ENCODE measurements around the gene NDUFB10.

Gene NDUFB10

GRCh38 chr16:1976216-1976520 lies 16.8 kb downstream of the NDUFB10 start:
- no peak overlapping the region for H3K27ac ChIP-seq
- H3K4me2 ChIP-seq (ENCODE audit: low read length) = no peak overlapping the region
- H3K36me3 ChIP-seq (ENCODE audit: control insufficient read depth, insufficient read depth, low read length) = no peaks in the 10 kb centered on the region
- no peak for TF ChIP-seq CTCF (IDR thresholded peaks at IDR 0.05)
- no peak overlapping the region for H2AFZ ChIP-seq
- H3K9me3 ChIP-seq (ENCODE audit: control insufficient read depth, low read length) = no peaks in the 10 kb centered on the region
- H3K27me3 ChIP-seq (ENCODE audit: control insufficient read depth, insufficient read depth, low read length) = no peaks in the 10 kb centered on the region
- no peak overlapping the region for H3K4me3 ChIP-seq (ENCODE audit: low read depth, low read length)
- H3K9ac ChIP-seq = no peak overlapping the region
- H3K4me1 ChIP-seq = peaks cover 2% of the 10 kb centered on the region
- H3K79me2 ChIP-seq = peaks cover 9% of the 10 kb centered on the region

DNA sequence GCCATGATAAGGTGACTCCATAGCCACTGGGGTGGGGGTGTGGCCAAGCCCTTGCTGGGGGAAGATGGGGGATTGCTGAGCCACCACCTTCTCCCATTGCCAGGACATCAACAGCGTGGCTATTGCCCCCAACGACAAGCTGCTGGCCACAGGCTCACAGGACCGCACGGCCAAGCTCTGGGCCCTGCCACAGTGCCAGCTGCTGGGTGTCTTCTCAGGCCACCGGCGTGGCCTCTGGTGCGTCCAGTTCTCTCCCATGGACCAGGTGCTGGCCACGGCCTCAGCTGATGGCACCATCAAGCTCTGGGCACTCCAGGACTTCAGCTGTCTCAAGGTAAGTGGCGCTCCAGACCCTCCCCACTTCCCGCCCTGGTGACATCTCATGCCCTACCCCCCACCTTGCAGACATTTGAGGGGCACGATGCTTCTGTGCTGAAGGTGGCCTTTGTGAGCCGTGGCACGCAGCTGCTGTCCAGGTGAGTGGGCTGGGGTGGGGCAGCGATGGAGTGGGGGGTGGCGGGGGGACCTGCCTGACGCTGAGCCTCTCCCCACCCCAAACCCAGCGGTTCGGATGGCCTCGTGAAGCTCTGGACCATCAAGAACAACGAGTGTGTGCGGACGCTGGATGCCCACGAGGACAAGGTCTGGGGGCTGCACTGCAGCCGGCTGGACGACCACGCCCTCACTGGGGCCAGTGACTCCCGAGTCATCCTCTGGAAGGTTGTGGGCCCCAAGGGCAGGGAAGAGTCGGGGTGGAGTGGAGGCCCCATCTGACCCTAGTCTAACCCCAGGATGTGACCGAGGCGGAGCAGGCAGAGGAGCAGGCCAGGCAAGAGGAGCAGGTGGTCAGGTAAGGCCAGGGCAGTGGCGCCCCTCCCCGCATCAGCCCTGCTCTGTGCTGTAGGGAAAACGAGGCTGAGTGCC lies 17.9 kb downstream of the NDUFB10 start:
- H3K4me3 ChIP-seq (ENCODE audit: low read depth, low read length) = no peak overlapping the region
- TF ChIP-seq CTCF (IDR thresholded peaks at IDR 0.05) = no peak
- no peak overlapping the region for H3K27ac ChIP-seq
- no peak overlapping the region for H3K4me2 ChIP-seq (ENCODE audit: low read length)
- H3K9me3 ChIP-seq (ENCODE audit: control insufficient read depth, low read length) = no peaks in the 10 kb centered on the region
- peaks cover 2% of the 10 kb centered on the region for H3K4me1 ChIP-seq
- no peak overlapping the region for H2AFZ ChIP-seq
- H3K79me2 ChIP-seq = peaks cover 6% of the 10 kb centered on the region
- H3K9ac ChIP-seq = no peak overlapping the region
- no peaks in the 10 kb centered on the region for H3K27me3 ChIP-seq (ENCODE audit: control insufficient read depth, insufficient read depth, low read length)
- no peaks in the 10 kb centered on the region for H3K36me3 ChIP-seq (ENCODE audit: control insufficient read depth, insufficient read depth, low read length)

- Histone ChIP-seq H3K9ac (no peak overlapping the region), H3K4me3 (ENCODE audit: low read depth, low read length) (no peak overlapping the region), H3K9me3 (ENCODE audit: control insufficient read depth, low read length) (no peaks in the 10 kb centered on the region), H3K27ac (no peak overlapping the region), H3K27me3 (ENCODE audit: control insufficient read depth, insufficient read depth, low read length) (no peaks in the 10 kb centered on the region), H3K79me2 (no peaks in the 10 kb centered on the region), H3K4me1 (no peaks in the 10 kb centered on the region), H3K36me3 (ENCODE audit: control insufficient read depth, insufficient read depth, low read length) (no peaks in the 10 kb centered on the region), H3K4me2 (ENCODE audit: low read length) (no peak overlapping the region), H2AFZ (no peak overlapping the region)
- TF ChIP-seq CTCF (IDR thresholded peaks at IDR 0.05) = no peak
Measured at GRCh38 chr16:1977875-1978268, 18.5 kb downstream of the NDUFB10 start.

DNA sequence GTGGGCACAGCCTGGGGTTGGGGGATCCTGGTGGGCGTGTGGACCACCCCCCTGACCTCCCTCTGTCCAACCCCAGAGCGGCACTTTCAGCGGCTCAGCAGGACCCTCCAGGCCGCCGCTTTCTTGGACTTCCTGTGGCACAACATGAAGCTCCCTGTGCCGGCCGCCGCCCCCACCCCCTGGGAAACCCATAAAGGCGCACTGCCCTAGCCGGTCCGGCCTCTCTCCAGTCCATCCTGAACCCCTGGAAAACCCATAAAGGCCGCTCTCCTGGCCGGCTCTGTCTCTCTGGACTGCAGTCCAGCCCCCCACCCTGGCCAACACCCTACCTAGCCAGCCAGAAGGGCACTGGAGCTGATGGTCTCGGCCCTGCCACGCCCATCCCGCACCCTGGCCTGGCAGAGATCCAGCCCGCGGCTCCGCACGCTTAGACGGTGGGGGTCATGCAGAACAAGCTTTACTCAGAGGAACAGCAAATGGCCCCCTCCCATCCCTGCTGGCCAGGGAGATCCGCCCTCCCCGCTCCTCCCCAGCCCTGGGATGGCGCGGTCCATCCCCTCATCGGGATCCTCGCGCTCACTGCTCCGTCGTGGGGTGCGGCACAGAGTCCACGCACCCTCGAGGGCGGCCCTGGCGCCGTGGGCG lies 19.3 kb downstream of the NDUFB10 start:
- no peak for TF ChIP-seq CTCF (IDR thresholded peaks at IDR 0.05)
- no peaks in the 10 kb centered on the region for H3K27me3 ChIP-seq (ENCODE audit: control insufficient read depth, insufficient read depth, low read length)
- H3K79me2 ChIP-seq = no peaks in the 10 kb centered on the region
- no peaks in the 10 kb centered on the region for H3K4me1 ChIP-seq
- H2AFZ ChIP-seq = peak overlapping the region; percentile 70
- peak overlapping the region; percentile 60 for H3K4me3 ChIP-seq (ENCODE audit: low read depth, low read length)
- H3K27ac ChIP-seq = no peak overlapping the region
- H3K4me2 ChIP-seq (ENCODE audit: low read length) = peak overlapping the region; percentile 87
- H3K36me3 ChIP-seq (ENCODE audit: control insufficient read depth, insufficient read depth, low read length) = no peaks in the 10 kb centered on the region
- no peak overlapping the region for H3K9ac ChIP-seq
- H3K9me3 ChIP-seq (ENCODE audit: control insufficient read depth, low read length) = no peaks in the 10 kb centered on the region

Data from parathyroid adenoma (tissue), 2 donors.